ENCODE measurements around the gene NDUFA13.

NDUFA13 gene

DNA sequence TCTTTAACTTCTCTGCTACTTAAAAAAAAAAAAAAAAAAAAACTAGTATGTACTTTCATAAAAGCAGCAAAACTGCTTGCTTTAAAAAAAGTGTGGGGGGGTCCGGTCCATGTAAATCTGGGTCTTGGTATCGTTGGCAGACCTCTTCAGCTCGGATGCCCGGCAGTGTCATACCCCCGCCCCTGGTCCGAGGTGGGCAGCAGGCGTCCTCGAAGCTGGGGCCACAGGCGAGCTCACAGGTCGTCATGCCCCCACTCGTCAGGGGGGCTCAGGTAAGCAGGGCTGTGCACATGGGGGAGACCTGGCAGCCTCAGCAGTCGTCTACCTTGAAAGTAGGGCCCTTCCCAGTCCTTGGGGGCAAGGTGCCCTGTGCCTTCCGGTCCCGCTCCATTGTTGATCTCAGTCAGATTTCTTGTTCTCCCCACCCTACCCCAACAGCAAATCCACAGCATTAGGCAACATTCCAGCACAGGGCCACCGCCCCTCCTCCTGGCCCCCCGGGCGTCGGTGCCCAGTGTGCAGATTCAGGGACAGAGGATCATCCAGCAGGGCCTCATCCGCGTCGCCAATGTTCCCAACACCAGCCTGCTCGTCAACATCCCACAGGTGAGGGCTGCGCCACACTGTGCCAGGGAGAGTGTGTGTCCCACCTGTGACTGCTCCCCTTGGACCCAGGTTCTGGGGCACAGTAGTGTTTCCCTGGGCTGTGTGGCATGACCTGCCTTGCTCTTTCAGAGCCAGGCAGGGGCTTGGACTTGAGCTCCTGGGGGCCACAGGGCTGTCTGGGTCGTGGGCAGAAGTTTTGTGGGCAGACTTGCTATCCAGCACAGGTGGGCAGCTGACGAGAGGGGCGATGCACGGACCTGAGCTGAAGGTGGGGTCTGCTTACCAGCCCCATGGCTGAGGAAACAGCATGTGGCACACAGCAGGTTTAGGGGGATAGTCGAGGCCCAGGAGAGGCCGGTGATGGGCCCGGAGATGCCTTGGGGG, 20.1 kb upstream of the NDUFA13 start:
- TF ChIP-seq CTCF (IDR thresholded peaks at IDR 0.05; ENCODE audit: control extremely low read depth, extremely low read depth, low read depth, missing control alignments) = no peak
- CTCF ChIA-PET = interaction anchor here (1.0 to 1.1 kb wide), 2 partner anchors 111 to 130 kb away, joined by 3 read pairs; no protein-coding TSS in a partner anchor
- DNase-seq (ENCODE audit: extremely low spot score) = no peak
- POLR2A ChIA-PET = no interaction called here

DNA sequence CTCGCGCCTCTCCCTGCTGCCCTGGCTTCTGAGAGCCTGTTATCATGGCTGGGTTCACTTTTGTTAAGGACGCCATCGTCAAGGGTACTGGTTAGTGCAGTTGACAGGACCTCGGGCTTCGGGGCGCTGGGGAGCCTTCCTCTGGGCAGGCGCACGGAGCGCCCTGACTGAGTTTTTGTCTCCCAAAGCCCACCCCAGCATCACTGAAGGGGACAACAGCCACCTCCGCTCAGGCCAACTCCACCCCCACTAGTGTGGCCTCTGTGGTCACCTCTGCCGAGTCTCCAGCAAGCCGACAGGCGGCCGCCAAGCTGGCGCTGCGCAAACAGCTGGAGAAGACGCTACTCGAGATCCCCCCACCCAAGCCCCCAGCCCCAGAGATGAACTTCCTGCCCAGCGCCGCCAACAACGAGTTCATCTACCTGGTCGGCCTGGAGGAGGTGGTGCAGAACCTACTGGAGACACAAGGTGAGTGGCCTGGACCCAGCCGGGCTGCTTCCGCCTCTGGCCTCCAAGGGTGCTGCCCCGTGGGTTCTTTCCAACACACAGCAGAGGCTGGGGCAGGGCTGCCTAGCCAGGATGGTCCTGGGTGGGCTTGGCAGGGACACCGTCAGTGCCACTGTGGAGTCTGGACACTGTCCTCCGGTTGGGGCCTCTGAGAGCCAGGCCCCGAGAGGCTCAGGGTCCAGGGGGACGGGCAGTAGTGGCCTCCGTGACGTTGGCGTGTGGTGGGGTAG, 17.6 kb upstream of the NDUFA13 start:
- POLR2A ChIA-PET = no interaction called here
- no peak for TF ChIP-seq CTCF (IDR thresholded peaks at IDR 0.05; ENCODE audit: control extremely low read depth, extremely low read depth, low read depth, missing control alignments)
- CTCF ChIA-PET = no interaction called here
- no peak for DNase-seq (ENCODE audit: extremely low spot score)

DNA sequence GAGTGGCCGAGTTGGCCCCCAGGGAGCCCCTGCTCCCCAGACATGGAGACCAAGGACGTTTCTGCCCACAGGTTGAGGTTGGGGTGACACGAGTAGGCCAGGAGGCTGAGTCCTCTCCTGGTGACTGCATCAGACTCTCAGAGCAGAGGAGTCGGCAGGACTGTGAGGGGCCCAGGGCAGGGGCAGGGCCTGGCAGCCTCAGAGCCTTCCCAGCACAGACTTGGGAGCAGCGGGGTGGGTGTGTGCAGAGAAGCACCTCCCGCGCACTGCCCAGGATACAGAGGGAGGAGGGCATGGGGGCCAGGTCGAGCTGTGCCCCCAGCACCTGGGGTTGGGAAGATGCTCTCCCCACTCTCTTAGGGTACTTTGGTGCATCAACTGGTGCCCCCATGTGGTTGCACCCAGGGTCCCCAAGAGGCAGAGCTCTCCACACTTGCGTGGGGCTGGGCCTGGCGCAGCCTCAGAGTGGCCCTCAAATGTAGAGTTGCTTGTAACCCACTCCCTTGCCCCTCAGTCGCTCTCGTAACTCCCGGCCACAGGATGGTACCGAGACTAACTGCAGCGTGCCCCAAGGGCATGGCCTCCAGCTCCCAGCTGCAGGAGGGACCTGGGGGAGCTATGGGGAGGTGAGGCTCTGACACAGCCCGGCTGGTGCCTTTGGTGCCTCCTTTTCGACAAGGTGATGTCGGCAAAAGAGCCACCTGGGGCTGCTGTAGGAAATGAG, 16.6 kb upstream of the NDUFA13 start:
- POLR2A ChIA-PET = no interaction called here
- CTCF ChIA-PET = interaction anchor here (1.3 kb wide), 1 partner anchor 8 kb away, joined by 3 read pairs; no protein-coding TSS in a partner anchor
- no peak for TF ChIP-seq CTCF (IDR thresholded peaks at IDR 0.05; ENCODE audit: control extremely low read depth, extremely low read depth, low read depth, missing control alignments)
- DNase-seq (ENCODE audit: extremely low spot score) = no peak

- ChIA-PET CTCF (interaction anchor here (1.0 kb wide), 1 partner anchor 10 kb away, joined by 3 read pairs; no protein-coding TSS in a partner anchor), POLR2A (no interaction called here)
- TF ChIP-seq CTCF (IDR thresholded peaks at IDR 0.05; ENCODE audit: control extremely low read depth, extremely low read depth, low read depth, missing control alignments) = no peak
- DNase-seq (ENCODE audit: extremely low spot score) = no peak
These were observed 14.9 kb upstream of the NDUFA13 start for GRCh38 chr19:19500975-19501644.

DNA sequence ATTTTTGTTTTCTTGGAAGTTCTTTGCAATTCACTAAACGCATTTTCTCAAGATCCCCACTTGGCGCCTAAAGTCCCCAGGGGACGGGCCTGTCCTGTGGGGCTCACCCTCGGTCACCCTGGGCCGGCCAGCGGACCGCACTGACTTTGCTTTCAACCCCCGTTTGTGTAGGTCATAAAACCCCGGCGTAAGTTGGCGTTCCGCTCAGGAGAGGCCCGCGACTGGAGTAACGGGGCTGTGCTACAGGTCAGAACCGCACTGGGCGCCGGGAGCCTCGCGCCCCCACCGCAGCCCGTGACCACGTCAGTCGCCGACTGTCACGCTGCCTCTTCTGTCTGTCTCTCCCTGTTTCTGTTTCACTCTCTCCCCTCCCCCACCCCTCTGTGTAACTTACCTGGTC, 14.2 kb upstream of the NDUFA13 start:
- ChIA-PET CTCF (interaction anchor here (1.5 kb wide), 1 partner anchor 51 kb away, joined by 3 read pairs; no protein-coding TSS in a partner anchor), POLR2A (no interaction called here)
- no peak for TF ChIP-seq CTCF (IDR thresholded peaks at IDR 0.05; ENCODE audit: control extremely low read depth, extremely low read depth, low read depth, missing control alignments)
- no peak for DNase-seq (ENCODE audit: extremely low spot score)
